HTR-8/SVneo (cell line): ENCODE results near the gene CABLES2.
A peak's percentile ranks its signal among the peaks of the same experiment; 100 is the strongest.
"Not testable (repeated sequence)": the region's sequence is repeated elsewhere in the genome, so short reads cannot be mapped to it uniquely, and the experiment has no call there.

Experiments used
- DNase-seq: peaks from one replicate; pipeline ENCODE4 v3.0.0; 2011; ENCODE audit warnings: low spot score, mixed read lengths; ENCODE audit not compliant: insufficient read length
- FAIRE-seq: peaks from 2 replicates; lab custom pipeline; 2011; peaks lifted over from hg19 to GRCh38; lab: Jason Lieb, UNC

CABLES2 gene

GRCh38 chr20:62376112-62377063 lies 30.7 kb downstream of the CABLES2 start:
- DNase-seq (peak; percentile 84), FAIRE-seq (no peak)

GRCh38 chr20:62374331-62375152 lies 32.5 kb downstream of the CABLES2 start:
- FAIRE-seq: peak; percentile 86
- no peak for DNase-seq

GRCh38 chr20:62373631-62374179 lies 33.4 kb downstream of the CABLES2 start:
- not testable (repeated sequence) for DNase-seq
- FAIRE-seq: peak; percentile 64

GRCh38 chr20:62372042-62372993 lies 34.8 kb downstream of the CABLES2 start:
- FAIRE-seq (no peak), DNase-seq (no peak)

GRCh38 chr20:62371588-62372041 lies 35.5 kb downstream of the CABLES2 start:
- FAIRE-seq (no peak), DNase-seq (no peak)

- FAIRE-seq: peak; percentile 72
These were observed 36.1 kb downstream of the CABLES2 start for GRCh38 chr20:62370807-62371587.

GRCh38 chr20:62370115-62370806 lies 36.8 kb downstream of the CABLES2 start:
- DNase-seq (peak; percentile 79), FAIRE-seq (peak; percentile 86)

More at GRCh38 chr20:62370807-62371587, 36.1 kb downstream of the CABLES2 start:
- no peak for DNase-seq

- FAIRE-seq (no peak), DNase-seq (no peak)
These were observed 37.3 kb downstream of the CABLES2 start for GRCh38 chr20:62369815-62370114.

GRCh38 chr20:62368976-62369814 lies 37.9 kb downstream of the CABLES2 start:
- DNase-seq (peak; percentile 96), FAIRE-seq (peak; percentile 98)

- FAIRE-seq (peak; percentile 71), DNase-seq (peak; percentile 82)
These were observed 38.6 kb downstream of the CABLES2 start for GRCh38 chr20:62368392-62368975.

- DNase-seq (no peak), FAIRE-seq (peak; percentile 60)
These were observed 39.3 kb downstream of the CABLES2 start for GRCh38 chr20:62367633-62368391.

- peak; percentile 87 for DNase-seq
- peak; percentile 75 for FAIRE-seq
These were observed 39.9 kb downstream of the CABLES2 start, which contains the start of gene LAMA5 for GRCh38 chr20:62367136-62367632. TSS of gene LAMA5 (minus strand) at chr20:62367312. CDS start at chr20:62367245, 67 bp downstream.

GRCh38 chr20:62366370-62367135 lies 40.5 kb downstream of the CABLES2 start:
- peak; percentile 85 for DNase-seq

GRCh38 chr20:62365814-62366369 lies 41.2 kb downstream of the CABLES2 start:
- peak; percentile 91 for DNase-seq
- FAIRE-seq: peak; percentile 94

More at GRCh38 chr20:62366370-62367135, 40.5 kb downstream of the CABLES2 start:
- peak; percentile 91 for FAIRE-seq
